ENCODE measurements around the gene GAS5. TPM values are rescaled to one million over a fixed set of nuclear protein-coding genes. Genes with fewer than 3 reads are reported as not detected.

The GAS5 gene
- total RNA-seq, 1 donor from 2014 or later: 473 TPM

GRCh38 chr1:173894189-173894588 is 26.4 kb upstream of the GAS5 start:
- Histone ChIP-seq H3K4me3 (ENCODE audit: insufficient read depth, low read depth, low read length) (no peak overlapping the region), H3K9ac (ENCODE audit: low read length) (no peak overlapping the region), H2AFZ (ENCODE audit: low read depth, low read length) (no peak overlapping the region), H3K27ac (ENCODE audit: low read depth, low read length) (no peak overlapping the region), H3K4me2 (ENCODE audit: low read length) (no peak overlapping the region), H4K20me1 (ENCODE audit: insufficient read depth, low read length) (peaks cover 2% of the 10 kb centered on the region), H3K79me2 (ENCODE audit: insufficient read depth, low read length) (peaks cover 6% of the 10 kb centered on the region), H3K36me3 (ENCODE audit: insufficient read depth, low read length) (no peaks in the 10 kb centered on the region), H3K27me3 (ENCODE audit: insufficient read depth, low read length) (no peaks in the 10 kb centered on the region), H3K9me3 (ENCODE audit: insufficient read depth, low read depth, low read length) (no peaks in the 10 kb centered on the region), H3K4me1 (ENCODE audit: insufficient read depth, low read length) (no peaks in the 10 kb centered on the region)
- TF ChIP-seq CTCF (IDR thresholded peaks at IDR 0.05; ENCODE audit: insufficient read depth, low read depth, low read length) (no peak), EZH2 (IDR thresholded peaks at IDR 0.05; ENCODE audit: insufficient read depth, low read length) (no peak)
- DNase-seq (ENCODE audit: low read depth) (no peak), FAIRE-seq (no peak)
- Mint-ChIP-seq H3K36me3 (ENCODE audit: low read depth, unreplicated experiment) (peaks cover 4% of the 10 kb centered on the region), H3K4me1 (ENCODE audit: low read depth, unreplicated experiment) (no peaks in the 10 kb centered on the region), H3K27me3 (ENCODE audit: low read depth, unreplicated experiment) (no peaks in the 10 kb centered on the region), H3K4me3 (ENCODE audit: unreplicated experiment) (no peak overlapping the region), H3K27ac (ENCODE audit: unreplicated experiment) (no peak overlapping the region), H3K9me3 (ENCODE audit: unreplicated experiment) (no peaks in the 10 kb centered on the region)

GRCh38 chr1:173893611-173894010 is 25.8 kb upstream of the GAS5 start:
- no peak for FAIRE-seq
- H4K20me1 ChIP-seq (ENCODE audit: insufficient read depth, low read length): peaks cover 3% of the 10 kb centered on the region
- H3K79me2 ChIP-seq (ENCODE audit: insufficient read depth, low read length): peaks cover 6% of the 10 kb centered on the region
- H3K4me1 ChIP-seq (ENCODE audit: insufficient read depth, low read length): no peaks in the 10 kb centered on the region
- Mint-ChIP-seq H3K27me3 (ENCODE audit: low read depth, unreplicated experiment) (no peaks in the 10 kb centered on the region), H3K36me3 (ENCODE audit: low read depth, unreplicated experiment) (peaks cover 4% of the 10 kb centered on the region), H3K4me1 (ENCODE audit: low read depth, unreplicated experiment) (no peaks in the 10 kb centered on the region), H3K9me3 (ENCODE audit: unreplicated experiment) (no peaks in the 10 kb centered on the region), H3K4me3 (ENCODE audit: unreplicated experiment) (no peak overlapping the region), H3K27ac (ENCODE audit: unreplicated experiment) (no peak overlapping the region)
- H2AFZ ChIP-seq (ENCODE audit: low read depth, low read length): no peak overlapping the region
- TF ChIP-seq EZH2 (IDR thresholded peaks at IDR 0.05; ENCODE audit: insufficient read depth, low read length): no peak
- no peak for TF ChIP-seq CTCF (IDR thresholded peaks at IDR 0.05; ENCODE audit: insufficient read depth, low read depth, low read length)
- H3K27ac ChIP-seq (ENCODE audit: low read depth, low read length): no peak overlapping the region
- H3K27me3 ChIP-seq (ENCODE audit: insufficient read depth, low read length): no peaks in the 10 kb centered on the region
- no peak overlapping the region for H3K9ac ChIP-seq (ENCODE audit: low read length)
- no peak overlapping the region for H3K4me3 ChIP-seq (ENCODE audit: insufficient read depth, low read depth, low read length)
- no peaks in the 10 kb centered on the region for H3K9me3 ChIP-seq (ENCODE audit: insufficient read depth, low read depth, low read length)
- H3K36me3 ChIP-seq (ENCODE audit: insufficient read depth, low read length): no peaks in the 10 kb centered on the region
- DNase-seq (ENCODE audit: low read depth): no peak
- no peak overlapping the region for H3K4me2 ChIP-seq (ENCODE audit: low read length)

- DNase-seq (ENCODE audit: low read depth) (no peak), FAIRE-seq (no peak)
- H3K4me1 ChIP-seq (ENCODE audit: insufficient read depth, low read length): no peaks in the 10 kb centered on the region
- H3K27ac Mint-ChIP-seq (ENCODE audit: unreplicated experiment): no peak overlapping the region
- H3K4me3 Mint-ChIP-seq (ENCODE audit: unreplicated experiment): no peak overlapping the region
- no peak overlapping the region for H3K27ac ChIP-seq (ENCODE audit: low read depth, low read length)
- H3K4me2 ChIP-seq (ENCODE audit: low read length): no peak overlapping the region
- H4K20me1 ChIP-seq (ENCODE audit: insufficient read depth, low read length): peaks cover 3% of the 10 kb centered on the region
- H3K4me3 ChIP-seq (ENCODE audit: insufficient read depth, low read depth, low read length): no peak overlapping the region
- H3K36me3 Mint-ChIP-seq (ENCODE audit: low read depth, unreplicated experiment): peaks cover 16% of the 10 kb centered on the region
- H3K79me2 ChIP-seq (ENCODE audit: insufficient read depth, low read length): peaks cover 6% of the 10 kb centered on the region
- H3K9me3 ChIP-seq (ENCODE audit: insufficient read depth, low read depth, low read length): no peaks in the 10 kb centered on the region
- H3K9ac ChIP-seq (ENCODE audit: low read length): no peak overlapping the region
- no peaks in the 10 kb centered on the region for H3K9me3 Mint-ChIP-seq (ENCODE audit: unreplicated experiment)
- H3K36me3 ChIP-seq (ENCODE audit: insufficient read depth, low read length): peaks cover 10% of the 10 kb centered on the region
- H3K27me3 Mint-ChIP-seq (ENCODE audit: low read depth, unreplicated experiment): no peaks in the 10 kb centered on the region
- H3K27me3 ChIP-seq (ENCODE audit: insufficient read depth, low read length): no peaks in the 10 kb centered on the region
- TF ChIP-seq CTCF (IDR thresholded peaks at IDR 0.05; ENCODE audit: insufficient read depth, low read depth, low read length) (no peak), EZH2 (IDR thresholded peaks at IDR 0.05; ENCODE audit: insufficient read depth, low read length) (no peak)
- no peaks in the 10 kb centered on the region for H3K4me1 Mint-ChIP-seq (ENCODE audit: low read depth, unreplicated experiment)
- H2AFZ ChIP-seq (ENCODE audit: low read depth, low read length): no peak overlapping the region
Observed at GRCh38 chr1:173889885-173890284, 22.1 kb upstream of the GAS5 start.

All from astrocyte (in vitro differentiated cells and primary cell).